Measurements from ENCODE around the gene TNRC18. TPM values are rescaled to one million over a fixed set of nuclear protein-coding genes. Genes with fewer than 3 reads are reported as not detected.

TNRC18 gene
- total and polyA plus RNA-seq, 9 of the 15 experiments (the other 6 are each of a cell fraction or from before 2014, with no cell fraction given) = 0.03 to 43.2 (median 18.0) TPM

GRCh38 chr7:5452470-5452899 is 28.9 kb upstream of the TNRC18 start (continued):
- TF ChIP-seq ZBTB11 (CRISPR knock-in tag; IDR thresholded peaks at IDR 0.05) (no peak), YBX1 (IDR thresholded peaks at IDR 0.05) (no peak), ZNF121 (CRISPR knock-in tag; conservative IDR thresholded peaks at IDR 0.05) (no peak), CXXC5 (CRISPR knock-in tag; IDR thresholded peaks at IDR 0.05) (peak; percentile 56), TEAD1 (CRISPR knock-in tag; IDR thresholded peaks at IDR 0.05) (no peak), DLX4 (CRISPR knock-in tag; IDR thresholded peaks at IDR 0.05) (no peak), PHF20 (IDR thresholded peaks at IDR 0.05; ENCODE audit: partially characterized antibody) (no peak), BCOR (IDR thresholded peaks at IDR 0.05) (peak; percentile 87), ZNF12 (CRISPR knock-in tag; IDR thresholded peaks at IDR 0.05) (no peak), MYC (IDR thresholded peaks at IDR 0.05; ENCODE audit: low read depth, low read length) (peak; percentile 39; the same call in 1 of the 2 replicates), MYC (CRISPR knock-in tag; IDR thresholded peaks at IDR 0.05; ENCODE audit: borderline replicate concordance, low read depth) (no peak), ZBTB17 (CRISPR knock-in tag; IDR thresholded peaks at IDR 0.05) (no peak), RUNX1 (IDR thresholded peaks at IDR 0.05; ENCODE audit: low read depth) (no peak), CTBP1 (IDR thresholded peaks at IDR 0.05; ENCODE audit: borderline replicate concordance) (peak; percentile 59; the same call in 1 of the 2 replicates), ZNF24 (IDR thresholded peaks at IDR 0.05) (no peak), CCNT2 (IDR thresholded peaks at IDR 0.05; ENCODE audit: borderline replicate concordance, extremely low read depth, insufficient read length, low read depth, low read length) (peak; percentile 90), FOXJ2 (tag; IDR thresholded peaks at IDR 0.05) (no peak)
- TF ChIP-seq, protein P1, sequence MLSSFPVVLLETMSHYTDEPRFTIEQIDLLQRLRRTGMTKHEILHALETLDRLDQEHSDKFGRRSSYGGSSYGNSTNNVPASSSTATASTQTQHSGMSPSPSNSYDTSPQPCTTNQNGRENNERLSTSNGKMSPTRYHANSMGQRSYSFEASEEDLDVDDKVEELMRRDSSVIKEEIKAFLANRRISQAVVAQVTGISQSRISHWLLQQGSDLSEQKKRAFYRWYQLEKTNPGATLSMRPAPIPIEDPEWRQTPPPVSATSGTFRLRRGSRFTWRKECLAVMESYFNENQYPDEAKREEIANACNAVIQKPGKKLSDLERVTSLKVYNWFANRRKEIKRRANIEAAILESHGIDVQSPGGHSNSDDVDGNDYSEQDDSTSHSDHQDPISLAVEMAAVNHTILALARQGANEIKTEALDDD (IDR thresholded peaks at IDR 0.05) = no peak
- TF ChIP-seq, protein P2, sequence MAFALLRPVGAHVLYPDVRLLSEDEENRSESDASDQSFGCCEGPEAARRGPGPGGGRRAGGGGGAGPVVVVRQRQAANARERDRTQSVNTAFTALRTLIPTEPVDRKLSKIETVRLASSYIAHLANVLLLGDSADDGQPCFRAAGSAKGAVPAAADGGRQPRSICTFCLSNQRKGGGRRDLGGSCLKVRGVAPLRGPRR (CRISPR knock-in tag; IDR thresholded peaks at IDR 0.05) = no peak
- TF ChIP-seq, protein P3, sequence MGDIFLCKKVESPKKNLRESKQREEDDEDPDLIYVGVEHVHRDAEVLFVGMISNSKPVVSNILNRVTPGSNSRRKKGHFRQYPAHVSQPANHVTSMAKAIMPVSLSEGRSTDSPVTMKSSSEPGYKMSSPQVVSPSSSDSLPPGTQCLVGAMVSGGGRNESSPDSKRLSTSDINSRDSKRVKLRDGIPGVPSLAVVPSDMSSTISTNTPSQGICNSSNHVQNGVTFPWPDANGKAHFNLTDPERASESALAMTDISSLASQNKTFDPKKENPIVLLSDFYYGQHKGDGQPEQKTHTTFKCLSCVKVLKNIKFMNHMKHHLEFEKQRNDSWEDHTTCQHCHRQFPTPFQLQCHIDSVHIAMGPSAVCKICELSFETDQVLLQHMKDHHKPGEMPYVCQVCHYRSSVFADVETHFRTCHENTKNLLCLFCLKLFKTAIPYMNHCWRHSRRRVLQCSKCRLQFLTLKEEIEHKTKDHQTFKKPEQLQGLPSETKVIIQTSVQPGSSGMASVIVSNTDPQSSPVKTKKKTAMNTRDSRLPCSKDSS (IDR thresholded peaks at IDR 0.05; ENCODE audit: low read depth, partially characterized antibody) = no peak
- TF ChIP-seq, protein P4, sequence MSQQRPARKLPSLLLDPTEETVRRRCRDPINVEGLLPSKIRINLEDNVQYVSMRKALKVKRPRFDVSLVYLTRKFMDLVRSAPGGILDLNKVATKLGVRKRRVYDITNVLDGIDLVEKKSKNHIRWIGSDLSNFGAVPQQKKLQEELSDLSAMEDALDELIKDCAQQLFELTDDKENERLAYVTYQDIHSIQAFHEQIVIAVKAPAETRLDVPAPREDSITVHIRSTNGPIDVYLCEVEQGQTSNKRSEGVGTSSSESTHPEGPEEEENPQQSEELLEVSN (IDR thresholded peaks at IDR 0.05; ENCODE audit: borderline replicate concordance in 1 of 2, extremely low read depth in 1 of 2, insufficient read depth in 1 of 2, insufficient read length in 1 of 2, low read depth in 1 of 2, low read length in 1 of 2, poor library complexity in 1 of 2, severe bottlenecking in 1 of 2) = no peak
